ENCODE results near the gene TMEM192.

DNA sequence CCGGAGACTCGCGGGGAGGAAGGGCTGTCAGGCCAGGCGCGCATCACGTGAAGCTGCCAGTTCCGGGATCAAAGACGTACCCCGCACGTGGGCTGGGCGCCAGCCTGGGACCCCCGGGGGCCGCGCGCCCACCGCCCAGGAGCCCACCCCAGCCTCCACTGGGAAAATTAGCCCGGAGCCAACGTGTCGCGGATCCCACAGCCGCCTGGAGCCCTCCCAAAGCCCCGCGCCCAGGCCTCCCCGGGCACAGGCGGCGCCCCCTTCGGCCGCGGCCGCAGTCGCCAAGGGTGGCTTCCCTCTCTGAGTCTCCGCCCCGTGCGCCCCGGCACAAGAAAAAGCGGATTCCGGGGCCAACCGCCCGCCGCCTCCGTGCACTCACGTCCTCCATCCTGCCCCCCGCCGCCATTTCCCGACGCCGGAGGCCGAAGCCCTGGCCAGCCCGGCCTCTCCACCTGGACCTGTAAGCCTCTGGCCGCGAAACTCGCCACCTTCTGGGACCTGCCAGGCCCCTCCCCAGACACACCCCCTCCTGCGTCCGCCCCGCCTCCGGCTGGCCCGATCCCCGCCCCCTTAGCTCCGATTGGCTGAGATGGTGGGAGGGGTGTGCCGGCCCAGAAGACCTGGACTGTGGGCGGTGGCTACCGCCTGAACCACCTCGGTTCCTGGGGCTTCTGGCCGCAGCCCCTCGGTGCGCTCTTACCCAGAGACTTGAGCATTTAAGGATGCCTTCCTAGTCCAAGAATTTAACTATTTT, at the start of gene TMEM192:
- TF ChIP-seq, protein P1, sequence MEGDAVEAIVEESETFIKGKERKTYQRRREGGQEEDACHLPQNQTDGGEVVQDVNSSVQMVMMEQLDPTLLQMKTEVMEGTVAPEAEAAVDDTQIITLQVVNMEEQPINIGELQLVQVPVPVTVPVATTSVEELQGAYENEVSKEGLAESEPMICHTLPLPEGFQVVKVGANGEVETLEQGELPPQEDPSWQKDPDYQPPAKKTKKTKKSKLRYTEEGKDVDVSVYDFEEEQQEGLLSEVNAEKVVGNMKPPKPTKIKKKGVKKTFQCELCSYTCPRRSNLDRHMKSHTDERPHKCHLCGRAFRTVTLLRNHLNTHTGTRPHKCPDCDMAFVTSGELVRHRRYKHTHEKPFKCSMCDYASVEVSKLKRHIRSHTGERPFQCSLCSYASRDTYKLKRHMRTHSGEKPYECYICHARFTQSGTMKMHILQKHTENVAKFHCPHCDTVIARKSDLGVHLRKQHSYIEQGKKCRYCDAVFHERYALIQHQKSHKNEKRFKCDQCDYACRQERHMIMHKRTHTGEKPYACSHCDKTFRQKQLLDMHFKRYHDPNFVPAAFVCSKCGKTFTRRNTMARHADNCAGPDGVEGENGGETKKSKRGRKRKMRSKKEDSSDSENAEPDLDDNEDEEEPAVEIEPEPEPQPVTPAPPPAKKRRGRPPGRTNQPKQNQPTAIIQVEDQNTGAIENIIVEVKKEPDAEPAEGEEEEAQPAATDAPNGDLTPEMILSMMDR (IDR thresholded peaks at IDR 0.05) = peak in 5 of 6 experiments; percentile 10 to 52 (median 30)
- TF ChIP-seq POLR2A (IDR thresholded peaks at IDR 0.05) = peak; percentile 14 to 91
